ENCODE measurements around the gene TXNRD3. TPM values are rescaled to one million over a fixed set of nuclear protein-coding genes. Genes with fewer than 3 reads are reported as not detected.

Gene TXNRD3
- total RNA-seq, 1 experiment from 2014 or later, result 8.1 TPM

DNA sequence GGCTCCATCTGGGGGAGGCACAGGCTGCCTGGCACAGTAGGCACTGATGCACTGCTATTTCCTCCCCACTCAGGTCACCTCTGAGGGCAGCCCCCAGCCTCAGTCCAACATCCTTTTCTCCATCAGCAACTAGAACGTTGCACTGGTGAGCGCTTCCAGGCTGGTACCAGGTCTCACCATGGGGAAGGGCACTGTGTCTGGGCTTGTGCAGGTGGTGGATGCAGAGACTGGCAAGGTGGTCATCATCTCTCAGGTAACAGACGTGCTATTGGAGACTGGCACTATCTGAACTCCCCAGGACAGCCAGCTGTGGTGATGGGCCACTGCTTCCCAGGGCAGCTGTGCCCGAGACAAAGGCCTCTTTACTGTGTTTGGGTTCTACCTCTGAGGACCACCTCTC lies 8.3 kb upstream of the TXNRD3 start:
- H2AFZ ChIP-seq (ENCODE audit: low read length), result no peak overlapping the region
- H2BK12ac ChIP-seq (ENCODE audit: insufficient read length, low read depth, low read length), result no peak overlapping the region
- H3K27me3 ChIP-seq (ENCODE audit: insufficient read depth, low read length), result no peaks in the 10 kb centered on the region
- H3T11ph ChIP-seq (ENCODE audit: low read length), result no peak overlapping the region
- H3K4me1 Mint-ChIP-seq, result peaks cover 8 to 22% of the 10 kb centered on the region in 2 experiments
- no peak overlapping the region for H4K5ac ChIP-seq (ENCODE audit: insufficient read length, low read depth, low read length)
- no peak overlapping the region for H3K4me2 ChIP-seq (ENCODE audit: insufficient read depth, insufficient read length, low read length)
- no CpG with 5 or more reads among the region's 4 CpGs for WGBS (ENCODE audit: extremely low coverage, insufficient read length, low lambda C conversion rate)
- no peak overlapping the region for H4K8ac ChIP-seq (replicated peaks; ENCODE audit: insufficient read length, low read depth, low read length)
- H2AK5ac ChIP-seq (ENCODE audit: insufficient read length, low read length), result no peak overlapping the region
- H3K27ac ChIP-seq (ENCODE audit: insufficient read length, low read depth, low read length), result no peak overlapping the region
- no peak overlapping the region for H3K27ac Mint-ChIP-seq
- no peaks in the 10 kb centered on the region for H3K79me1 ChIP-seq (ENCODE audit: insufficient read depth, low read depth, low read length, poor library complexity, severe bottlenecking)
- H3K9me3 ChIP-seq (ENCODE audit: control insufficient read depth, low read depth, low read length), result no peaks in the 10 kb centered on the region
- TF ChIP-seq, protein P1, sequence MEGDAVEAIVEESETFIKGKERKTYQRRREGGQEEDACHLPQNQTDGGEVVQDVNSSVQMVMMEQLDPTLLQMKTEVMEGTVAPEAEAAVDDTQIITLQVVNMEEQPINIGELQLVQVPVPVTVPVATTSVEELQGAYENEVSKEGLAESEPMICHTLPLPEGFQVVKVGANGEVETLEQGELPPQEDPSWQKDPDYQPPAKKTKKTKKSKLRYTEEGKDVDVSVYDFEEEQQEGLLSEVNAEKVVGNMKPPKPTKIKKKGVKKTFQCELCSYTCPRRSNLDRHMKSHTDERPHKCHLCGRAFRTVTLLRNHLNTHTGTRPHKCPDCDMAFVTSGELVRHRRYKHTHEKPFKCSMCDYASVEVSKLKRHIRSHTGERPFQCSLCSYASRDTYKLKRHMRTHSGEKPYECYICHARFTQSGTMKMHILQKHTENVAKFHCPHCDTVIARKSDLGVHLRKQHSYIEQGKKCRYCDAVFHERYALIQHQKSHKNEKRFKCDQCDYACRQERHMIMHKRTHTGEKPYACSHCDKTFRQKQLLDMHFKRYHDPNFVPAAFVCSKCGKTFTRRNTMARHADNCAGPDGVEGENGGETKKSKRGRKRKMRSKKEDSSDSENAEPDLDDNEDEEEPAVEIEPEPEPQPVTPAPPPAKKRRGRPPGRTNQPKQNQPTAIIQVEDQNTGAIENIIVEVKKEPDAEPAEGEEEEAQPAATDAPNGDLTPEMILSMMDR (conservative IDR thresholded peaks at IDR 0.05), result no peak
- H3K4ac ChIP-seq (ENCODE audit: low read depth, low read length), result no peak overlapping the region
- no peaks in the 10 kb centered on the region for H3K4me1 ChIP-seq (ENCODE audit: insufficient read depth, low read length)
- peaks cover 7 to 8% of the 10 kb centered on the region in 2 experiments; a peak in 4 of 5 replicates for H3K9me3 Mint-ChIP-seq
- no peak overlapping the region for H3K23ac ChIP-seq (ENCODE audit: insufficient read length, low read depth, low read length)
- H2BK20ac ChIP-seq (ENCODE audit: low read depth, low read length, poor library complexity, severe bottlenecking), result no peak overlapping the region
- no peak overlapping the region for H2BK120ac ChIP-seq (ENCODE audit: low read depth, low read length, poor library complexity, severe bottlenecking)
- H3K18ac ChIP-seq (ENCODE audit: insufficient read length, low read depth, low read length), result no peak overlapping the region
- H3K4me3 Mint-ChIP-seq, result no peak overlapping the region
- DNase-seq, result no peak
- no peaks in the 10 kb centered on the region for H4K20me1 ChIP-seq (ENCODE audit: control insufficient read depth, insufficient read depth, insufficient read length)
- no peak overlapping the region for H3K14ac ChIP-seq (ENCODE audit: insufficient read depth, low read length)
- no peak overlapping the region for H2BK15ac ChIP-seq (ENCODE audit: low read depth, low read length)
- H3K36me3 Mint-ChIP-seq (ENCODE audit: insufficient read depth in 1 of 3, low read depth in 3 of 3), result peaks cover 0 to under 1% (median 0%) of the 10 kb centered on the region in 3 experiments; a peak in 3 of 7 replicates
- H3K56ac ChIP-seq (ENCODE audit: insufficient read length, low read depth, low read length), result no peak overlapping the region
- no peaks in the 10 kb centered on the region for H3K79me2 ChIP-seq (ENCODE audit: insufficient read depth, low read length)
- H3K27me3 Mint-ChIP-seq (ENCODE audit: low read depth), result peaks cover 40% of the 10 kb centered on the region
- no peak overlapping the region for H4K91ac ChIP-seq (ENCODE audit: insufficient read length, low read depth, low read length)
- H3K23me2 ChIP-seq (ENCODE audit: insufficient read length, low read depth, low read length, poor library complexity, severe bottlenecking), result peaks cover 2% of the 10 kb centered on the region
- no peak overlapping the region for H2BK5ac ChIP-seq (ENCODE audit: insufficient read length, low read length)
- H3K9ac ChIP-seq (ENCODE audit: extremely low read depth, insufficient read length, low read length), result no peak overlapping the region

Measured in H9 (cell line).